Esophagus muscularis mucosa (tissue), 4 donors: ENCODE data around the gene SEL1L3. TPM values are rescaled to one million over a fixed set of nuclear protein-coding genes. Genes with fewer than 3 reads are reported as not detected.

ENCODE experiments used
- DNase-seq: peaks from one replicate; pipeline ENCODE4 v3.0.0-alpha.2; 2017; ENCODE audit errors: extremely low spot score
- H3K27ac ChIP-seq, 4 donors: fragments of 200-600 bp; sonication (generic); replicated peaks in 1 of 4; 1 replicate in 3 of 4; 2 replicates in 1 of 4; pipeline ENCODE4 v1.5.1; 2016 to 2019; ENCODE audit warnings: mild to moderate bottlenecking in 1 of 4
- H3K27me3 ChIP-seq, 4 donors: fragments of 200-600 bp; sonication (generic); one replicate each; pipeline versions ENCODE4 v1.5.1 to v1.6.0; 2016 to 2019
- H3K36me3 ChIP-seq, 4 donors: fragments of 200-600 bp; sonication (generic); one replicate each; pipeline ENCODE4 v1.5.1; 2016 to 2019
- H3K4me1 ChIP-seq, 4 donors: fragments of 200-600 bp; sonication (generic); one replicate each; pipeline ENCODE4 v1.5.1; 2016 to 2019
- H3K4me3 ChIP-seq, 4 donors: fragments of 200-600 bp; sonication (generic); 1 replicate in 2 of 4; 2 replicates in 2 of 4; pipeline ENCODE4 v1.5.1; 2016 to 2019; ENCODE audit warnings: mild to moderate bottlenecking in 4 of 4, moderate library complexity in 1 of 4
- H3K9me3 ChIP-seq, 4 donors: fragments of 200-600 bp; sonication (generic); 1 replicate in 3 of 4; 2 replicates in 1 of 4; pipeline ENCODE4 v1.5.1; 2016 to 2019
- CTCF ChIP-seq, 3 experiments: fragments of 200-600 bp in 2 of 3; fragments of 450-650 bp in 1 of 3; sonication (generic) in 2 of 3; IDR thresholded peaks; one replicate each; pipeline ENCODE4 v1.5.1; 2017 to 2019; ENCODE audit warnings: antibody characterized with exemption in 3 of 3, mild to moderate bottlenecking in 2 of 3, moderate library complexity in 1 of 3
- EP300 ChIP-seq: sonication (generic); formaldehyde crosslinking; IDR thresholded peaks from one replicate; pipeline ENCODE4 v1.6.1; 2017; ENCODE audit warnings: antibody characterized with exemption
- POLR2A ChIP-seq: fragments of 450-650 bp; IDR thresholded peaks from one replicate; pipeline ENCODE4 v1.6.1; 2017; ENCODE audit warnings: antibody characterized with exemption, moderate library complexity, mild to moderate bottlenecking, low read depth
- POLR2AphosphoS5 ChIP-seq, 2 donors: sonication (generic); formaldehyde crosslinking; IDR thresholded peaks; one replicate each; pipeline ENCODE4 v1.6.1; 2017; ENCODE audit warnings: antibody characterized with exemption in 2 of 2
- WGBS: methylation state at CpG from one replicate; pipeline ENCODE4 v1.1.5; 2018; 5-methylcytosine and 5-hydroxymethylcytosine counted together
- intact Hi-C: fragments of 100-400 bp; cut with DNase I; formaldehyde crosslinking; loops from one replicate; pipeline ENCODE4 v1.15.1; 2023
- total RNA-seq, 4 donors: library from RNA; depleted of rRNA; stranded (reverse); fragments of >200 nt; gene quantifications; one replicate each; pipeline versions ENCODE4 v1.1.0 to v1.2.1, GENCODE V29; 2016

Gene SEL1L3
- total RNA-seq, 4 donors from 2014 or later: 3.3 to 11.7 (median 5.7) TPM

- intact Hi-C loops: no loop called here
- no peak overlapping the region for H3K27ac ChIP-seq
- H3K9me3 ChIP-seq: no peaks in the 10 kb centered on the region
- 81% methylated on average over 8 of the region's 8 CpGs for WGBS
- no peak overlapping the region for H3K4me3 ChIP-seq
- peaks cover 0 to 3% (median 0%) of the 10 kb centered on the region in 4 donors for H3K36me3 ChIP-seq
- no peaks in the 10 kb centered on the region for H3K4me1 ChIP-seq
- no peak for DNase-seq
- TF ChIP-seq EP300 (no peak), CTCF (IDR thresholded peaks at IDR 0.05) (no peak), POLR2AphosphoS5 (IDR thresholded peaks at IDR 0.05) (no peak), POLR2A (no peak)
- H3K27me3 ChIP-seq: no peaks in the 10 kb centered on the region
These were observed 103.7 kb downstream of the SEL1L3 start for GRCh38 chr4:25759101-25759500.

GRCh38 chr4:25757452-25757851 lies 105.3 kb downstream of the SEL1L3 start:
- intact Hi-C loops: no loop called here
- H3K9me3 ChIP-seq: no peaks in the 10 kb centered on the region
- TF ChIP-seq EP300: no peak
- no peak for TF ChIP-seq POLR2AphosphoS5 (IDR thresholded peaks at IDR 0.05)
- no peak for TF ChIP-seq CTCF (IDR thresholded peaks at IDR 0.05)
- no peak for TF ChIP-seq POLR2A

GRCh38 chr4:25756503-25756902 lies 106.3 kb downstream of the SEL1L3 start:
- Histone ChIP-seq H3K27me3 (no peaks in the 10 kb centered on the region), H3K4me1 (no peaks in the 10 kb centered on the region), H3K9me3 (no peaks in the 10 kb centered on the region), H3K4me3 (no peak overlapping the region), H3K36me3 (no peaks in the 10 kb centered on the region), H3K27ac (no peak overlapping the region)
- no peak for DNase-seq
- WGBS: 75% methylated on average over 5 of the region's 5 CpGs
- TF ChIP-seq POLR2AphosphoS5 (IDR thresholded peaks at IDR 0.05): no peak
- no peak for TF ChIP-seq POLR2A
- no peak for TF ChIP-seq EP300
- TF ChIP-seq CTCF (IDR thresholded peaks at IDR 0.05): no peak
- intact Hi-C loops: no loop called here

More at GRCh38 chr4:25757452-25757851, 105.3 kb downstream of the SEL1L3 start:
- Histone ChIP-seq H3K4me3 (no peak overlapping the region), H3K36me3 (no peaks in the 10 kb centered on the region), H3K27me3 (no peaks in the 10 kb centered on the region), H3K4me1 (no peaks in the 10 kb centered on the region), H3K27ac (no peak overlapping the region)
- 94% methylated on average over 8 of the region's 8 CpGs for WGBS
- no peak for DNase-seq

GRCh38 chr4:25755911-25756310 lies 106.9 kb downstream of the SEL1L3 start:
- intact Hi-C loops: no loop called here
- Histone ChIP-seq H3K4me3 (no peak overlapping the region), H3K9me3 (no peaks in the 10 kb centered on the region), H3K4me1 (no peaks in the 10 kb centered on the region), H3K27me3 (no peaks in the 10 kb centered on the region), H3K27ac (no peak overlapping the region), H3K36me3 (no peaks in the 10 kb centered on the region)
- TF ChIP-seq POLR2A (no peak), EP300 (no peak), CTCF (IDR thresholded peaks at IDR 0.05) (no peak), POLR2AphosphoS5 (IDR thresholded peaks at IDR 0.05) (no peak)
- 92% methylated on average over 9 of the region's 9 CpGs for WGBS
- no peak for DNase-seq

GRCh38 chr4:25753239-25753638 lies 109.5 kb downstream of the SEL1L3 start:
- no peaks in the 10 kb centered on the region for H3K4me1 ChIP-seq
- WGBS: 89% methylated on average over 5 of the region's 5 CpGs
- intact Hi-C loops: no loop called here
- no peak for TF ChIP-seq POLR2AphosphoS5 (IDR thresholded peaks at IDR 0.05)
- TF ChIP-seq EP300: no peak
- no peak for TF ChIP-seq CTCF (IDR thresholded peaks at IDR 0.05)
- no peak overlapping the region for H3K4me3 ChIP-seq
- H3K36me3 ChIP-seq: no peaks in the 10 kb centered on the region
- no peaks in the 10 kb centered on the region for H3K9me3 ChIP-seq
- no peaks in the 10 kb centered on the region for H3K27me3 ChIP-seq
- H3K27ac ChIP-seq: no peak overlapping the region
- DNase-seq: no peak
